Measurements from ENCODE around the gene MON1A. TPM values are rescaled to one million over a fixed set of nuclear protein-coding genes. Genes with fewer than 3 reads are reported as not detected.

MON1A gene
- total and polyA plus RNA-seq, 2 of the 8 experiments (the other 6 are each of a cell fraction or from before 2014, with no cell fraction given) = 10.3 to 14.1 TPM

GRCh38 chr3:49906073-49906743 is 23.4 kb downstream of the MON1A start:
- no peak overlapping the region for H2BK5ac ChIP-seq (ENCODE audit: low read depth, low read length)
- H3K4me1 ChIP-seq (replicated peaks in 1 of 4; ENCODE audit: control insufficient read depth in 3 of 4, insufficient read depth in 4 of 4, low read length in 3 of 4) = peaks cover 3 to 44% (median 27%) of the 10 kb centered on the region in 4 experiments
- H2BK20ac ChIP-seq (ENCODE audit: low read length) = peak overlapping the region; percentile 91; the same call in 1 of the 2 replicates
- H3K27ac ChIP-seq (ENCODE audit: low read depth, low read length) = no peak overlapping the region
- peak overlapping the region in 1 of 4 experiments; percentile 10; a peak in 1 of 8 replicates for H3K4me3 ChIP-seq (ENCODE audit: extremely low read depth in 1 of 4, insufficient read depth in 2 of 4, low read depth in 3 of 4, low read length in 4 of 4)
- no peaks in the 10 kb centered on the region for H3K79me2 ChIP-seq (ENCODE audit: control insufficient read depth in 1 of 2, insufficient read depth in 2 of 2, low read length in 2 of 2)
- peak overlapping the region in 1 of 2 experiments; percentile 1; a peak in 3 of 4 replicates for H3K4me2 ChIP-seq (ENCODE audit: insufficient read depth in 1 of 2, low read depth in 2 of 2, low read length in 2 of 2)
- H2AFZ ChIP-seq (ENCODE audit: low read length) = no peak overlapping the region
- no peaks in the 10 kb centered on the region for H3K36me3 ChIP-seq (ENCODE audit: control insufficient read depth in 2 of 4, insufficient read depth in 4 of 4, low read length in 3 of 4)
- no peaks in the 10 kb centered on the region for H3K79me1 ChIP-seq (ENCODE audit: low read depth, low read length)
- no peak overlapping the region for H3K4ac ChIP-seq (replicated peaks; ENCODE audit: insufficient read length, low read depth, low read length)
- no peak overlapping the region for H4K8ac ChIP-seq (ENCODE audit: extremely low read depth, insufficient read depth, low read length)
- FAIRE-seq (peak; percentile 45), DNase-seq (ENCODE audit: low read depth in 1 of 2, low spot score in 2 of 2) (peak in 1 of 2 experiments; percentile 77)
- ChIA-PET CTCF (ENCODE audit: partially characterized antibody) (interaction anchor here (0.5 to 16.1 kb wide), 34 partner anchors 10 to 266 kb away, joined by 3 to 306 read pairs (median 4); partner anchors contain the start of gene MON1A), POLR2A (ENCODE audit: partially characterized antibody) (interaction anchor here (0.6 to 5.1 kb wide), 9 partner anchors 13 to 1907 kb away, joined by 3 to 23 read pairs (median 3); partner anchors contain the start of gene MON1A)
- H3K23me2 ChIP-seq (ENCODE audit: low read depth, low read length) = peaks cover 8% of the 10 kb centered on the region; the same call in 1 of the 2 replicates
- H4K5ac ChIP-seq (ENCODE audit: insufficient read length, low read depth, low read length) = no peak overlapping the region
- H4K91ac ChIP-seq (replicated peaks; ENCODE audit: insufficient read length, low read length) = no peak overlapping the region
- H3K27me3 ChIP-seq (replicated peaks in 1 of 4; ENCODE audit: control insufficient read depth in 3 of 4, extremely low read depth in 1 of 4, insufficient read depth in 3 of 4, low read length in 3 of 4) = peaks cover 0 to 20% (median 16%) of the 10 kb centered on the region in 4 experiments; a peak in 5 of 7 replicates
- H4K20me1 ChIP-seq (replicated peaks in 1 of 2; ENCODE audit: control insufficient read depth in 1 of 2, insufficient read depth in 2 of 2, low read length in 2 of 2) = peaks cover 0 to 1% of the 10 kb centered on the region in 2 experiments
- no peak overlapping the region for H2AK5ac ChIP-seq (ENCODE audit: low read depth, low read length)
- H3K14ac ChIP-seq (ENCODE audit: insufficient read length) = no peak overlapping the region
- peak overlapping the region; percentile 33; the same call in 1 of the 2 replicates for H2BK15ac ChIP-seq (ENCODE audit: low read length)
- H3K9ac ChIP-seq (replicated peaks in 1 of 4; ENCODE audit: extremely low read depth in 1 of 4, low read depth in 3 of 4, low read length in 3 of 4) = no peak overlapping the region
- no peak overlapping the region; the same call in 1 of the 2 replicates for H2BK12ac ChIP-seq (ENCODE audit: low read depth, low read length)
- WGBS, 2 experiments (ENCODE audit: extremely low coverage in 1 of 2, insufficient coverage in 1 of 2, insufficient read length in 1 of 2, insufficient replicate concordance in 2 of 2, low coverage in 1 of 2, low lambda C conversion rate in 2 of 2, missing lambda C conversion rate in 1 of 2) = 36% methylated on average over 15 of the region's 15 CpGs; no CpG with 5 or more reads in 1 of the 2 experiments
- no peaks in the 10 kb centered on the region for H3K9me3 ChIP-seq (ENCODE audit: insufficient read depth in 2 of 2, low read depth in 1 of 2, low read length in 1 of 2)
- no peak overlapping the region for H3K23ac ChIP-seq (ENCODE audit: insufficient read length)
- no peak overlapping the region for H2BK120ac ChIP-seq (replicated peaks; ENCODE audit: low read depth, low read length)
- peak overlapping the region; percentile 51 for H3K18ac ChIP-seq (ENCODE audit: extremely low read depth, low read length)
- no peak overlapping the region for H3K56ac ChIP-seq (replicated peaks; ENCODE audit: insufficient read length, low read depth, low read length)
- TF ChIP-seq CHD1 (IDR thresholded peaks at IDR 0.05; ENCODE audit: low read depth, low read length) = no peak
- TF ChIP-seq RNF2 (IDR thresholded peaks at IDR 0.05; ENCODE audit: borderline replicate concordance, low read depth, low read length, missing control alignments, poor library complexity, severe bottlenecking) = no peak
- TF ChIP-seq CTCF (IDR thresholded peaks at IDR 0.05; ENCODE audit: control extremely low read depth in 1 of 3, insufficient read depth in 1 of 3, low read depth in 1 of 3, low read length in 3 of 3) = peak in 2 of 3 experiments; percentile 89 to 90; a peak in 3 of 4 replicates
- TF ChIP-seq CEBPB (IDR thresholded peaks at IDR 0.05; ENCODE audit: low read depth, low read length) = peak; percentile 41; the same call in 1 of the 2 replicates
- TF ChIP-seq ATF3 (IDR thresholded peaks at IDR 0.05; ENCODE audit: insufficient read depth, low read depth, low read length) = no peak
- TF ChIP-seq MAX (IDR thresholded peaks at IDR 0.05) = 0 out of 2 replicates have a peak, but pooled peaks have one; percentile 25
- TF ChIP-seq BRCA1 (IDR thresholded peaks at IDR 0.05; ENCODE audit: low read depth, low read length) = no peak
